AG04449 (cell line): ENCODE data around the gene ZDHHC6.

Experiments
- CTCF ChIA-PET: fragments of 350-600 bp; formaldehyde crosslinking; extraction: SDS; loops from one replicate; lab custom pipeline; 2021; ENCODE audit warnings: antibody characterized with exemption; lab: Yijun Ruan, JAX
- POLR2A ChIA-PET: fragments of 400-600, 350-600 bp; formaldehyde crosslinking; extraction: SDS; loops from one replicate; lab custom pipeline; 2020; ENCODE audit warnings: antibody characterized with exemption, inconsistent platforms; lab: Yijun Ruan, JAX
- DNase-seq: peaks from one replicate; pipeline ENCODE4 v3.0.0-alpha.2; 2010; ENCODE audit warnings: low read depth, low spot score
- H3K4me3 ChIP-seq: 2 replicates; pipeline ENCODE4 v1.5.1; 2011; ENCODE audit warnings: low read depth, mild to moderate bottlenecking, control low read depth, low read length
- TF ChIP-seq, protein P1 (sequence below): IDR thresholded peaks from one replicate; pipeline ENCODE4 v1.5.1; 2011; ENCODE audit warnings: mild to moderate bottlenecking, moderate library complexity, low read length, control low read depth, inconsistent platforms; ENCODE audit not compliant: insufficient read depth; ENCODE audit errors: missing control alignments

Gene ZDHHC6

DNA sequence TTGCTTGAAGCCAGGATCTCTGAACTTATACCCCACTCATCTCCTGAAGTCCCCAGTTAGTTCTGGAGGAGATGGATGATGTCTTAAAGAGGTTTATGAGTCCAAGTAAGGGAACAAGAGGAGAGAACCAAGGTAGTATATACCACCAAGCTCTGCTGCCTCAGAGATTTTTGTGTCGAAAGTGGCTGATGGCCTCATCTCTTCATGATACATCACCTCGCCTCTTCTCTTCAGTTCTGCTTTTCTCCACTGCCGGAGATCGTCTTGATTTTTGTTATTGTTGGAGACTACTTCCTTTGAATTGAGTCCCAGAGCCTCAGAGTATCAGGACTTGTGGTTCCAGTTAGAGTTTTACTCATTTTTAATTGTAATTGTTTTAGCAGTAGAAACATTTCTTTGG is 2.2 kb upstream of the ZDHHC6 start:
- ChIA-PET CTCF (interaction anchor here (1.0 to 2.9 kb wide), 3 partner anchors 8 to 14 kb away, joined by 3 to 8 read pairs (median 8); no protein-coding TSS in a partner anchor), POLR2A (no interaction called here)
- TF ChIP-seq, protein P1, sequence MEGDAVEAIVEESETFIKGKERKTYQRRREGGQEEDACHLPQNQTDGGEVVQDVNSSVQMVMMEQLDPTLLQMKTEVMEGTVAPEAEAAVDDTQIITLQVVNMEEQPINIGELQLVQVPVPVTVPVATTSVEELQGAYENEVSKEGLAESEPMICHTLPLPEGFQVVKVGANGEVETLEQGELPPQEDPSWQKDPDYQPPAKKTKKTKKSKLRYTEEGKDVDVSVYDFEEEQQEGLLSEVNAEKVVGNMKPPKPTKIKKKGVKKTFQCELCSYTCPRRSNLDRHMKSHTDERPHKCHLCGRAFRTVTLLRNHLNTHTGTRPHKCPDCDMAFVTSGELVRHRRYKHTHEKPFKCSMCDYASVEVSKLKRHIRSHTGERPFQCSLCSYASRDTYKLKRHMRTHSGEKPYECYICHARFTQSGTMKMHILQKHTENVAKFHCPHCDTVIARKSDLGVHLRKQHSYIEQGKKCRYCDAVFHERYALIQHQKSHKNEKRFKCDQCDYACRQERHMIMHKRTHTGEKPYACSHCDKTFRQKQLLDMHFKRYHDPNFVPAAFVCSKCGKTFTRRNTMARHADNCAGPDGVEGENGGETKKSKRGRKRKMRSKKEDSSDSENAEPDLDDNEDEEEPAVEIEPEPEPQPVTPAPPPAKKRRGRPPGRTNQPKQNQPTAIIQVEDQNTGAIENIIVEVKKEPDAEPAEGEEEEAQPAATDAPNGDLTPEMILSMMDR = no peak
- DNase-seq = no peak
- H3K4me3 ChIP-seq = no peak overlapping the region

DNA sequence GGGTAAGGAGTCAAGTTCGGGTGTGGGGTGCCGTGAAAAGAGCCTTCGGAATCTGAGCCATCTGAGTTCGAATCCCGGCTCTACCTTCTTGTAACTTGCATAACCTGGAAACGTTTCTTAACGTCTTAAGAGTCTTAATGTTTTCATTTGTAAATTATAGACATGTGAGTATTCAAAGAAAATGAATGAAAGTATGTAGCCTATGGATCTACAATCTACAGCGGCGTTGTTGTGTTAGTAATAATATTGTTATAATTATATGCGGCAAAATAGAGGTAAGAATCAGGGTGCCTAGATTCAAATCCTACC is 860 bp upstream of the ZDHHC6 start:
- ChIA-PET CTCF (interaction anchor here (2.1 to 2.9 kb wide), 2 partner anchors 12 to 24 kb away, joined by 8 to 13 read pairs; no protein-coding TSS in a partner anchor), POLR2A (interaction anchor here (0.9 to 1.2 kb wide), 2 partner anchors 8 to 13 kb away, joined by 5 to 6 read pairs; no protein-coding TSS in a partner anchor)
- peak overlapping the region; percentile 94 for H3K4me3 ChIP-seq
- DNase-seq = no peak
- TF ChIP-seq, protein P1 = no peak

DNA sequence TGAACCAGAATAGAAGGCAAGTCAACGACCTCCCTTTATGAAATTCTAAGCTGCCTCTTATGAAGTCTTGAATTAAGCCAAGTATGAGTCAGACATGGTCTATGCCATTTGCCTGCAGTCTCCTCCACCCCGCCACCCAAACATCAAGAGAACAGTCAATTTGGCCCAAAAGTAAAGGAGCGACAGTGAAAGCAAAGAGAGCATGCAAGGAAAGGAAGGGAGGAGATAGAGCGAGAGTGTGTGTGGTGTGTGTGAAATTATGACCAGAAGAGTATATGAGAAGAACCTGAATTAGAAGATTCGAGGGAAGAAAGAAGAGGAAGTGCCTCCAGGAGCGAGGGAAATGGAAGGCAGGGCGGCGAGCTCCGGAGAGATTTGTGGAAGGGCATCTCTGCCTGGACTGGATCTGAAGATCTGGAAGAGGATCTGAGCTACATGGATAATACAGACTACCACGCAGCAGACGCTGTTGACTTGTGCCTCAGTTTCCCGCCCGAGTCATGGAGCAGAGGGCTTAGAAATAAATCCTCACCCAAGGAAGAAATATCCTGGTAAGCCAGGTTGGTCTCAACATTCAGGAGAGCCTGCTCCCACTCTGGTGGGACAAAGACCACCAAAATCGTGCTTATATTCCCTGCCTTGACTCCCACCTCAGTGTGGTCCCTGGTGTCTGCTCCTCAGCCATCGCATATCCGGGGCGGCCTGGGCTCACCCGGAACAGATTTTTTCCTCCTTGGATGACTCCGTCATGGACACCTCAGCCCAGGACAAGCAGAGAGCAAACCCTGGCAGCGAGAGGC is 459 bp downstream of the ZDHHC6 start:
- H3K4me3 ChIP-seq = peak overlapping the region; percentile 94
- no peak for DNase-seq
- TF ChIP-seq, protein P1 = no peak
- POLR2A ChIA-PET = interaction anchor here (0.7 to 1.2 kb wide), 4 partner anchors 10 to 1526 kb away, joined by 3 to 6 read pairs (median 4); no protein-coding TSS in a partner anchor
- CTCF ChIA-PET = interaction anchor here (1.1 to 2.1 kb wide), 2 partner anchors 12 to 26 kb away, joined by 3 to 13 read pairs; no protein-coding TSS in a partner anchor

DNA sequence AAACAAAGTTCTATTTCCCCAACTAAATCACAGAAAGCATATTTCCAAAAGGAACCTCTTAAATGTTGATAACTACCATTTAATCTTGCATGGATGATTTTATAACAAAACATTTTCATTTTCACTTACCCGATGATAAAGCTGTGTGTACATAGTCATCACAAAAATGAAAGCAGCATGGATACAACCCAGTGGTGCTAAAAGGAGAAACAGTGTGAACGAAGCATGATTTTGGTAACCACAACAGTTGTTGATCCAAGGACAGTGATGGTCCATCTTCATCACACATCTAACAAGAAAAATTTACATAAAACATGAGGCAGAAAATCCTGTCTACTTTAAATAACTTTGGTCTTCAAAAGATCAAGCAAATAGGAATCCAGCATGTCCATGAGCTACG is 4.7 kb downstream of the ZDHHC6 start:
- DNase-seq = no peak
- POLR2A ChIA-PET = no interaction called here
- TF ChIP-seq, protein P1 = no peak
- CTCF ChIA-PET = interaction anchor here (0.9 to 2.3 kb wide), 4 partner anchors 28 to 126 kb away, joined by 3 to 8 read pairs (median 6); no protein-coding TSS in a partner anchor
- H3K4me3 ChIP-seq = no peak overlapping the region

DNA sequence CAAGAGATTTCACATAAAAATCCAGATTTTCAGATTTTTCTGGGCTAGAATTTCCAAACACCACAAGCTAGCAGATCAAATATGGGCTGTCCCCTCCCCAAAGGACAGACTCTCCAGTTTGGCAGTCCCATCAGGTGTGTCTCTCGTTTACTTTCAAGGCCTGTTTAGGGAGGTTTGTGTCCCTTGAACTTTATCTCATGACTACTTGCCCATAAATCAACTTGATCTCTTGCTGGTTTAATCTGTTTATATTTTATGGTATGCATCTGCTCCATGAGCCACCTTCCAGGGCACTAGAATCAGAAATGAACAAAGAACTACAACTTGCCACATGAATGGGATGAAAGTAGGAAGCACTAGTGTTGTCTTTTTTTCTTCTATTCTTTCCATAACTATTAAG is 5.2 kb downstream of the ZDHHC6 start:
- no peak overlapping the region for H3K4me3 ChIP-seq
- ChIA-PET CTCF (interaction anchor here (1.6 kb wide), 1 partner anchor 31 kb away, joined by 7 read pairs; no protein-coding TSS in a partner anchor), POLR2A (no interaction called here)
- no peak for DNase-seq
- TF ChIP-seq, protein P1 = no peak

DNA sequence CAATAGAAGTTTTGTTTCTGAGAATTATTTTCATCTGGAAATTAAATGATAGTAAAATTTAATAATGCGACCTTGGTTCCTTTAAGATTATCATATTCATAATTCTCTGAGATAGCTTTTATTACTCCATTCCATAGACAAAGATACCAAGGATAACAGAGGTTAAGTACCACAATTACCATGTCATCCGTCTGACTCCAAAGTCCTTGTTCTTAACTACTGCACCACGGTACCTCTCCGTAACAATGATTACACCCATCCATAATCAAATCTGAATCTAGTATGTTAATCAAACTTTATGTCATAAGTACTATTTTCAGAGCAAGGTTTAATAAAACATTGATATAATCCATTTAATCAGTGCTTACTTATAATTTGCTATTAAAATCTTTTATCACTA is 8.4 kb downstream of the ZDHHC6 start:
- ChIA-PET POLR2A (no interaction called here), CTCF (interaction anchor here (1.1 kb wide), 1 partner anchor 130 kb away, joined by 4 read pairs; no protein-coding TSS in a partner anchor)
- H3K4me3 ChIP-seq = no peak overlapping the region
- no peak for DNase-seq
- TF ChIP-seq, protein P1 = no peak
